Stimulated activated CD4-positive, alpha-beta T cell treated with anti-CD3 and anti-CD28 coated beads, Interleukin-1b, Interleukin-23, amount 100 ng/mL, for 48 hours (primary cell): ENCODE results near the gene PLOD2.
"Not testable (repeated sequence)": the region's sequence is repeated elsewhere in the genome, so short reads cannot be mapped to it uniquely, and the experiment has no call there.

Experiments
- DNase-seq: peaks from one replicate; pipeline ENCODE4 v3.0.0-alpha.2; 2020

PLOD2 gene

GRCh38 chr3:146136647-146137046 is 24.3 kb downstream of the PLOD2 start:
- DNase-seq = no peak

DNA sequence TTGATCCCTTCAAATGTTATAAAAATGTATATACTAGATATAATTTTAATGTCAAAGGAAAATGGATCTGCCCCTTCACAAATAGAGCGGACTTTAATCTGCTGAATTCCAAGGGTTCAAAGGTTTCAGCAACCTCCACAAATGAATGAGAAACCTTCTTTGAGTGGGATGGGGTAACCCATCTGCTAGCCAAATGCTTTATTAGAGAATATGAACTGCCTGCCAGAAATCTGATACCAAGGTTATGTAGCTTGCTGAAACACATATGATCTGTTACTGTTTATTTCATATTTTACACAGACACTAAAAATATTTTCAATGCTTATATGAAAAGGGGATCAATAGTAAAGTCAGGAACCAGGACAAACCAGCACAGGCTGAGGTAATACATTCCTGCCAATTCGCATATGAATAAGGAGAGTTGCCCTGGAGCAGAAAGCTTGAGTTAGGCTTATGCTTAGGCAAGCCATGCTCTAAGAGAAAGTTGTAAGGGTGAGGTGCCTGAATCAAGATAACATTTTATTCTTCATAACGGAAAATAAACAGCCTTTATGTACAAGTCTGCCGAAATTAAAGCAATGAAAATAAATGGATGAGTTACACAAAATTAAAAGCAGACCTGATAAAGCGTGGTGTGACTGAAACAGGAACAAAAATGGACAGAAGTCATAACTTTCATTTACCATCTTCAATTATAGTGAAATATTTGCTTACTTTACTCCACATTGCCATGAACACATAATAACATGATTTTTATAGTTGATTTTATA is 26.5 kb downstream of the PLOD2 start:
- DNase-seq = no peak

GRCh38 chr3:146133441-146133840 is 27.5 kb downstream of the PLOD2 start:
- no peak for DNase-seq

DNA sequence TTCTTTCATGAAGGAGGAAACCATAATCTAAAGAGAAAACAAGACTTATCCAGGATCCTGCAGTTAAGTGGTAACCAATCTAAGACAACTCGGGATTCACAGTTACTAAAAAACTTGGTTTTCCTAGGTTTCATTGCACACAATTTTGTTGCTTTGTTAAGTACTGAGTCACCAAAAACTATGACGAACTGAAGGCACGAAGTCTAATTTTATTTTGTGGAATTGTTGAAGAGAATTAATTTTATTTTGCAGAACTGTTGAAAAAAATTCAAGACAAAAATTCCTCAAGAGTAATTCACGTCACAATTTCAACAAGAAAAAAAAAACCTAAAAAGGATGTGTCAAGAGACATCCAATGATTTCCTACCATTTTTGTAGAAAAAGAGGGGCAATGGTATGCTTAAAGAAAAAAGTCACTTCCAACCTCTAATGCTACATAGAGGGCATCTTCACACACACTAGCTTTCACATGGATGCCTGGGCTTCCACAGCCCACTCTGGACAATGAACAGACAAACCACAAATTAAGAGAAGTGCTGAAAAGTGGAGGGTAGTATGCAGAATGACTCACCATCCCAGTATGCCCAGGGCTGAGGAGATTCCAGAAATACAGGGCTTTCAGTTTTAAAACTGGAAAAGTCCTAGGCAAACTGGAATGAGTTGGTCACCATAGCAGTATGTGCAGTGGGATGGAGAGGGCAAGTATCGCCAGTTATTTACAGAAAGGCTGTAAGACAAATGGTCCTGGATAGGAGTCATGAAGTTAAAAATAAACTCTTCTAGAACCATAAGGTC is 29.2 kb downstream of the PLOD2 start:
- no peak for DNase-seq

DNA sequence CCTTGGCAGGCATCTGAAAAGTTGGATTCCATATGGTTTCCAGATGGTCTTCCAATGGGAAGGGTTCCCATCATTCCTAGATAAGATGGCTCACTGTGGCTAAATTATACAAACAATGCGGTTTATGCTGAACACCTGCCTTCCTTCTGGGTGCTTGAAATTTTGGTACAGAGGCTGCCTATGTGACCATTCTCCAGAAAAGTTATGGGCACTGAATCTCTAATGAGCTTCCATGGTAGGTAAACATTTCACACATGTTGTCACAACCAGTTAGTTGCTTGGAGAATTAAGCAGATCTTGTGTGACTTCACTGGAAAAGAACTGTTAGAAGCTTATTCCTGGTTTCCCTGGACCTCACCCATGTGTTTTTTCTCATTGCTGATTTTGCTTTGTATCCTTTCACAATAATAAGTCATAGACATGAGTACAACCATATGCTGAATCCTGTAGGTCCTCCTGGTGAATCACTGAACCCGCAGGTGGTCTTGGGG is 30.1 kb downstream of the PLOD2 start:
- no peak for DNase-seq

DNA sequence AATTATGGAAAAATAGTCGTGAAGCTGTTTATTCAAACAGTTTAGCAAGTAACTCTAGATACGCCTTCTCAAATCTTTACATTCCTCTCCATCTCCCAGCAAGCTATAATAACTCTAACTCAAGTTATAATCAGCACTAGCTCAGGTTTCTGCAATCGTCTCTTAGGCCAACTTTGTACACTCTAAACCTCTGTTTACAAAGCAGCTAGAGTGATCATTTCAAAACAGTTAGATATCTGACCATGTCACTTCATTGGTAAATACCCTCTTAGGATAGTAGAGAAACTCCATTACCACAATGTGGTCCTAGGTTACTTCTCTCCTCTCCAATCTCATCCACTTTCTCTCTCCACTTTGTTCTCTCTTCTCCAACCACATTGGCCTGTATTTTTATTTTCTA is 31.2 kb downstream of the PLOD2 start:
- DNase-seq = no peak

GRCh38 chr3:146128939-146129338 is 32.0 kb downstream of the PLOD2 start:
- no peak for DNase-seq

DNA sequence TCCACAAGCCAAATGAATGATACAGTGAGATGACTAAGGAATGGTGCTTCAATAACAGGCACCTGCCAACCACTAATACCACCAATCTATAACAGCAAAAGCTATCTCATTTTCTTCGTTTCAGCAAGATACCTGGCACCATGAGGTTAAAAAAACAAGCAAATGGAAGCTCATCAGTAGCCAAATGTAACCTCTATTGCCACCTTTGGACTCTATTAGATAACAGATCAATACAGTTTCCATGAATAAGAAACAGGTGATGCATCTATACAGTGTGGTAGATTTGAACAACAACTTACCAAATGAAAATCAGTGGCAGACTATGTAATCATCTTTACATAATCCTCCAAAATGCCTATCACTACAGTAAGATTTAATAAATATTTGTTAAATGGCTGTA is 32.8 kb downstream of the PLOD2 start:
- no peak for DNase-seq

- DNase-seq = no peak
Measured at GRCh38 chr3:146125951-146126350, 35.0 kb downstream of the PLOD2 start.

GRCh38 chr3:146124126-146124801 is 36.7 kb downstream of the PLOD2 start:
- no peak for DNase-seq

- no peak for DNase-seq
Measured at GRCh38 chr3:146117406-146118285, 43.3 kb downstream of the PLOD2 start.

DNA sequence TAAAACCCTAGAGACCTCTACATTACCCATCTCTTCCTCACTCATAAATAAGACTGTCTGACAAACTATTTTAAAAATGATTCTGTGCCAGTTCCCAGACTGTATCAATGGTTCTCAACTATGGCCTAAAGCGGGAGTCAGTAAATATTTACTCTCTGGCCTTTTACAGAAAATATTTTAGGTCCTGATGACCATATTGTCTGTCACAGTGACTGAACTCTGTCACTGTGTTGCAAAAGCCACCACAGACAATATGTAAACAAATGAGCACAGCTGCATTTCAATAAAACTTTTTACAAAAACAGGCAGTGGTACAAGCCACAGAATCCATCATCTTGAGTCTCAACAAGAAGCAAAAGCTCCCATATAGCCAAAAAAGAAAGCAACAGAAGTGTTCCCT is 45.4 kb downstream of the PLOD2 start:
- no peak for DNase-seq

DNA sequence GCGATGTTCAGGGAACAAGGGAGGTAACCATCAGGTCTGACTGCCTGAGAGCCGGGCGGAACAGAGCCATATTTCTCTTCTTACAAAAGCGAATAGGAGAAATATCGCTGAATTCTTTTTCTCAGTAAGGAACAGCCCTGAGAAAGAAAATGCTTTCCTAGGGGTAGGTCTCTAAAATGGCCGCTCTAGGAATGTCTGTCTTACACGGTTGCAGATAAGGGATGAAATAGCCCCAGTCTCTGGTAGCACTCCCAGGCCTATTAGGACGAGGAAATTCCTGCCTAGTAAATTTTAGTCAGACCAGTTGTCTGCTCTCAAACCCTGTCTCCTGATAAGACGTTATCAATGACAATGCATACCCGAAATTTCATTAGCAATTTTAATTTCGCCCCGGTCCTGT is 47.2 kb downstream of the PLOD2 start:
- not testable (repeated sequence) for DNase-seq

- DNase-seq = no peak
Measured at GRCh38 chr3:146111337-146111736, 49.6 kb downstream of the PLOD2 start.

GRCh38 chr3:146110161-146110560 is 50.8 kb downstream of the PLOD2 start:
- DNase-seq = no peak

GRCh38 chr3:146106986-146107385 is 54.0 kb downstream of the PLOD2 start:
- DNase-seq = no peak

GRCh38 chr3:146104068-146104467 is 56.9 kb downstream of the PLOD2 start:
- no peak for DNase-seq

- no peak for DNase-seq
Measured at GRCh38 chr3:146102885-146103284, 58.1 kb downstream of the PLOD2 start.

GRCh38 chr3:146101538-146101937 is 59.4 kb downstream of the PLOD2 start:
- no peak for DNase-seq

DNA sequence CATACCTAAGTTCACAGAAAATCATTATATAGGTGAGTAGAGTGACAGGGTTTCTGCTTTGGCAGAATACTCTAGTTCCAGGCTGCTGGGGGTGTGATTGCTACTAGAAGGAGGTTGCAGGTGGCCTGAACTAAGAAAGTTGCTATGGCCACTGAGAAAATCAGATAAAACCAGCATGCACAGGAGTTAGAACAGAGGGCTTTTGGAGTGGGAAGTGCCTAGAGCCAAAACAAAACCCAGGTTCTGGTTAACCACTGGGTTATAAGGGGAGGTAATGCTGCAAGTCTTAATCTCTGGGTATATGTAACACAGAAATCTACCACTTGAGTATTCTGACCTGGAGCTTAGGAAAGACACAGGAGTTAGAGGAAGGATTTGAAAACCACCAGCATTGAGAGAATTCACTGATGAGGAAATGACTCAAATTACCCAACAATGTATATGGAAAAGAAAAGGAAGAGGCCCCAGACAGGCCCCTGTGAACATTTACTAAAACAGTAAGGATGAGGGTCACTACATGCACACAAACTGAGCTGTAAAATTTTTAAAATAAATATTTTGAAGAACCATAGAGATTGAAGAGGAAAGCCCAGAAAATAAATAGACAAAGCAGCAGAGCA is 60.0 kb downstream of the PLOD2 start:
- no peak for DNase-seq

DNA sequence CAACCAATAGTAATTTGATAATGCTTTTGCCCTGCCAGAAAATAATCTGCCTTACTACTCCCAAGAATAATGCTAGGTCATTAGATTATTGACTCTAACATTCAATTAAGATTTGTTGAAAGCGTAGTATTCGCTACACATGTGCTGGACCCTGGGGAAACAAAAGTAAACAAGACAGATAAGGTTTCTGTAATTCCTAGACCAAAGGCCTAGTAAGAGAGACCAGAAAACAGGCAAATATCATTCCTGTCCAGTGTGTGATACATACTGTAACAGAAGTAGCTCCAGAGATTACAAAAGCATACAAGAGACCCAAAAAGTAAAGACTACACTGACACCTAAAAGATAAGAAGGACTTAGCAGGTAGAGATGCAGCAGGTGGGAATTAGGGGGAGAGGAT is 60.8 kb downstream of the PLOD2 start:
- DNase-seq = no peak

DNA sequence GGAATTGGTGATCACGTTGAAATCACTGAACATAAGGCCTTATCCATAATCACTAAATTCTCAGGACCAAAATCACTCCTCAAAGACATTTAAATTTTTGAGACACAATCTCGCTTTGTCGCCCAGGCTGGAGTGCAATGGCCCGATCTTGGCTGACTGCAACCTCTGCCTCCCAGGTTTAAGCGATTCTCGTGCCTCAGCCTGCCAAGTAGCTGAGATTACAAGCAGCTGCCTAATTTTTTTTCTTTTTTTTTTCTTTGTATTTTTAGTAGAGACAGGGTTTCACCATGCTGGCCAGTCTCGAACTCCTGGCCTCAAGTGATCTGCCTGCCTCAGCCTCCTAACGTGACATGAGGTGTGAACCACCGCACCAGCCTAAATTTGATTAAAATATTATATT is 61.7 kb downstream of the PLOD2 start:
- DNase-seq = no peak
